Duodenal mucosa (tissue), 2 donors: ENCODE measurements around the gene KCNG2.

ENCODE experiments used
- H3K27ac ChIP-seq: one replicate; pipeline ENCODE4 v1.7.0; 2013; ENCODE audit warnings: low read depth, low read length
- H3K27me3 ChIP-seq, 2 donors: one replicate each; pipeline ENCODE4 v1.7.0; 2013; ENCODE audit warnings: low read length in 2 of 2, control low read depth in 1 of 2; ENCODE audit not compliant: insufficient read depth in 2 of 2, control insufficient read depth in 1 of 2
- H3K36me3 ChIP-seq, 2 donors: one replicate each; pipeline ENCODE4 v1.7.0; 2013; ENCODE audit warnings: low read length in 2 of 2, control low read depth in 1 of 2; ENCODE audit not compliant: insufficient read depth in 2 of 2, control insufficient read depth in 1 of 2
- H3K4me1 ChIP-seq, 2 donors: one replicate each; pipeline ENCODE4 v1.7.0; 2013; ENCODE audit warnings: low read length in 2 of 2, control low read depth in 1 of 2; ENCODE audit not compliant: insufficient read depth in 2 of 2, control insufficient read depth in 1 of 2
- H3K4me3 ChIP-seq, 2 donors: one replicate each; pipeline ENCODE4 v1.7.0; 2013; ENCODE audit warnings: low read length in 2 of 2, low read depth in 1 of 2
- H3K9ac ChIP-seq, 2 donors: one replicate each; pipeline ENCODE4 v1.7.0; 2013; ENCODE audit warnings: low read length in 2 of 2, low read depth in 1 of 2
- H3K9me3 ChIP-seq, 2 donors: one replicate each; pipeline ENCODE4 v1.7.0; 2013; ENCODE audit warnings: low read length in 2 of 2, control low read depth in 1 of 2; ENCODE audit not compliant: control insufficient read depth in 1 of 2

Gene KCNG2

GRCh38 chr18:79852561-79853302 lies 55.0 kb downstream of the KCNG2 start:
- no peaks in the 10 kb centered on the region for H3K4me1 ChIP-seq
- H3K9me3 ChIP-seq = no peaks in the 10 kb centered on the region
- H3K36me3 ChIP-seq = no peaks in the 10 kb centered on the region
- no peak overlapping the region for H3K9ac ChIP-seq
- no peak overlapping the region for H3K4me3 ChIP-seq
- H3K27me3 ChIP-seq = no peaks in the 10 kb centered on the region
- H3K27ac ChIP-seq = no peak overlapping the region

- no peak overlapping the region for H3K4me3 ChIP-seq
- no peaks in the 10 kb centered on the region for H3K36me3 ChIP-seq
- H3K27me3 ChIP-seq = no peaks in the 10 kb centered on the region
- no peaks in the 10 kb centered on the region for H3K4me1 ChIP-seq
- no peaks in the 10 kb centered on the region for H3K9me3 ChIP-seq
- H3K9ac ChIP-seq = no peak overlapping the region
- H3K27ac ChIP-seq = no peak overlapping the region
Observed at GRCh38 chr18:79853303-79853992, 55.7 kb downstream of the KCNG2 start.

GRCh38 chr18:79853993-79854364 lies 56.2 kb downstream of the KCNG2 start:
- Histone ChIP-seq H3K27me3 (no peaks in the 10 kb centered on the region), H3K4me1 (no peaks in the 10 kb centered on the region), H3K4me3 (no peak overlapping the region), H3K9ac (no peak overlapping the region), H3K36me3 (no peaks in the 10 kb centered on the region), H3K9me3 (no peaks in the 10 kb centered on the region), H3K27ac (no peak overlapping the region)

- no peaks in the 10 kb centered on the region for H3K9me3 ChIP-seq
- H3K36me3 ChIP-seq = no peaks in the 10 kb centered on the region
- no peaks in the 10 kb centered on the region for H3K27me3 ChIP-seq
- H3K9ac ChIP-seq = no peak overlapping the region
- H3K4me1 ChIP-seq = no peaks in the 10 kb centered on the region
- H3K4me3 ChIP-seq = no peak overlapping the region
- no peak overlapping the region for H3K27ac ChIP-seq
Observed at GRCh38 chr18:79855147-79855933, 57.6 kb downstream of the KCNG2 start.

- Histone ChIP-seq H3K9me3 (no peaks in the 10 kb centered on the region), H3K4me1 (no peaks in the 10 kb centered on the region), H3K36me3 (no peaks in the 10 kb centered on the region), H3K27me3 (no peaks in the 10 kb centered on the region), H3K27ac (no peak overlapping the region), H3K9ac (no peak overlapping the region), H3K4me3 (no peak overlapping the region)
Observed at GRCh38 chr18:79856119-79857007, 58.6 kb downstream of the KCNG2 start.

- no peak overlapping the region for H3K27ac ChIP-seq
Observed at GRCh38 chr18:79857082-79857671, 59.4 kb downstream of the KCNG2 start.

GRCh38 chr18:79859314-79859713 lies 61.6 kb downstream of the KCNG2 start:
- Histone ChIP-seq H3K9ac (no peak overlapping the region), H3K4me3 (no peak overlapping the region), H3K9me3 (no peaks in the 10 kb centered on the region), H3K4me1 (no peaks in the 10 kb centered on the region), H3K27ac (no peak overlapping the region), H3K36me3 (no peaks in the 10 kb centered on the region), H3K27me3 (no peaks in the 10 kb centered on the region)

More at GRCh38 chr18:79857082-79857671, 59.4 kb downstream of the KCNG2 start:
- Histone ChIP-seq H3K4me1 (no peaks in the 10 kb centered on the region), H3K4me3 (no peak overlapping the region), H3K9ac (no peak overlapping the region), H3K9me3 (no peaks in the 10 kb centered on the region), H3K36me3 (no peaks in the 10 kb centered on the region), H3K27me3 (no peaks in the 10 kb centered on the region)

- H3K27me3 ChIP-seq = no peaks in the 10 kb centered on the region
- no peak overlapping the region for H3K9ac ChIP-seq
- no peak overlapping the region for H3K27ac ChIP-seq
- H3K4me3 ChIP-seq = no peak overlapping the region
- H3K4me1 ChIP-seq = no peaks in the 10 kb centered on the region
- H3K9me3 ChIP-seq = no peaks in the 10 kb centered on the region
- H3K36me3 ChIP-seq = no peaks in the 10 kb centered on the region
Observed at GRCh38 chr18:79861687-79862086, 63.9 kb downstream of the KCNG2 start.

- Histone ChIP-seq H3K4me1 (no peaks in the 10 kb centered on the region), H3K36me3 (no peaks in the 10 kb centered on the region), H3K4me3 (no peak overlapping the region), H3K27me3 (no peaks in the 10 kb centered on the region), H3K9me3 (no peaks in the 10 kb centered on the region), H3K27ac (no peak overlapping the region), H3K9ac (no peak overlapping the region)
Observed at GRCh38 chr18:79862562-79862961, 64.8 kb downstream of the KCNG2 start.
